Kidney (tissue), 14 donors: Measurements from ENCODE around the gene CEMIP2. TPM values are rescaled to one million over a fixed set of nuclear protein-coding genes. Genes with fewer than 3 reads are reported as not detected.
"Not testable (repeated sequence)": the region's sequence is repeated elsewhere in the genome, so short reads cannot be mapped to it uniquely, and the experiment has no call there.

Experiments used
- DNase-seq, 5 donors: peaks; one replicate each; pipeline ENCODE4 v3.0.0-alpha.2; 2013 to 2020
- FAIRE-seq: peaks from 2 replicates; lab custom pipeline; 2012; peaks lifted over from hg19 to GRCh38; lab: Jason Lieb, UNC
- H3K27ac ChIP-seq, 2 donors: one replicate each; pipeline ENCODE4 v1.7.0; 2013; ENCODE audit warnings: low read depth in 2 of 2, low read length in 2 of 2, inconsistent platforms in 1 of 2
- H3K27me3 ChIP-seq: one replicate; pipeline ENCODE4 v1.7.1; 2013; ENCODE audit warnings: low read length, inconsistent platforms; ENCODE audit not compliant: control insufficient read depth, insufficient read depth
- H3K36me3 ChIP-seq, 3 donors: one replicate each; pipeline versions ENCODE4 v1.7.0 to v1.7.1; 2013; ENCODE audit warnings: low read length in 3 of 3, control low read depth in 1 of 3, inconsistent platforms in 1 of 3; ENCODE audit not compliant: insufficient read depth in 3 of 3, control insufficient read depth in 2 of 3
- H3K4me1 ChIP-seq, 3 donors: one replicate each; pipeline versions ENCODE4 v1.7.0 to v1.7.1; 2013; ENCODE audit warnings: low read length in 3 of 3, inconsistent platforms in 1 of 3, low read depth in 1 of 3; ENCODE audit not compliant: control insufficient read depth in 2 of 3, insufficient read depth in 2 of 3
- H3K4me3 ChIP-seq, 3 donors: one replicate each; pipeline versions ENCODE4 v1.7.0 to v1.8.1; 2013; ENCODE audit warnings: low read length in 3 of 3, control low read depth in 1 of 3, inconsistent platforms in 1 of 3
- H3K9ac ChIP-seq, 3 donors: one replicate each; pipeline versions ENCODE4 v1.7.0 to v1.7.1; 2013; ENCODE audit warnings: low read length in 3 of 3, control low read depth in 1 of 3, inconsistent platforms in 1 of 3
- H3K9me3 ChIP-seq, 3 donors: one replicate each; pipeline versions ENCODE4 v1.7.0 to v1.7.1; 2013; ENCODE audit warnings: low read length in 3 of 3, control low read depth in 1 of 3, inconsistent platforms in 1 of 3; ENCODE audit not compliant: control insufficient read depth in 2 of 3, insufficient read depth in 1 of 3
- CTCF ChIP-seq: IDR thresholded peaks from 3 replicates; pipeline ENCODE4 v1.5.1; 2012; ENCODE audit warnings: mild to moderate bottlenecking, moderate library complexity, borderline replicate concordance; ENCODE audit not compliant: insufficient read depth; ENCODE audit errors: extremely low read depth
- intact Hi-C: fragments of 100-400 bp; cut with DNase I; formaldehyde crosslinking; loops from one replicate; pipeline ENCODE4 v1.11.1; 2022
- polyA plus RNA-seq: library from polyadenylated mRNA; stranded (reverse); fragments of 350-450 nt; fragmentation: Illumina TruSeq; extraction: RNeasy Lipid Tissue Mini Kit (QIAGEN cat#74804); gene quantifications from one replicate; pipeline ENCODE4 v1.2.3, GENCODE V29; 2014; ENCODE audit warnings: low read depth, low replicate concordance; ENCODE audit not compliant: insufficient read depth
- total RNA-seq: library from RNA; stranded (reverse); fragmentation: NEBNext Ultra II Directional; extraction: Animal tissue kit (Norgen Biotek cat#: 25700); gene quantifications from one replicate; pipeline ENCODE4 v1.2.1, GENCODE V29; 2021
- donor health status: control.
- donor health status: control.
- donor health status: control.
- donor health status: control.
- donor health status: control.
- donor health status: DM: yes; HTN: yes; CAD: no.
- donor health status: Normal renal cell carcinoma (clear cell type).

The CEMIP2 gene
- total and polyA plus RNA-seq, 2 donors from 2014 or later: 13.9 to 70.7 TPM

DNA sequence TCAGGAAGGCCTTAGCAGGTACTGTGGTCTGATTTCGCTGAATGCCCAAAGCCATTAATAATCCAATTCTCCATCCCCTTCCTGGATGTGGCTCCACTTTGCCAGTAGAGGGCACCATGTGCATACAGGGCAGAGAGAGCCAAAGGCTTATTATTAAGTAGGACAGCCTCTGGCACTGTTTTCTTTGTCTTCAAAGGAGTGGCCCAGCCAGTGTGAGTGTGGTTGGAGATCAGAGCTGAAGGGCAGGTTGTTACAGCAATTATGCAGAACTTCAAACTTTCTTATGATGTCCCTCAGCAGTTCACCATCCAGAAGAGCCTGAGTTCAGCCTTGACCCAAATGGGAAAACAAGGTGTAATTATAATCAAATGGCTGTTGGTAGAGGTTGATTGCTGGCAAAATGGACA is 38.6 kb upstream of the CEMIP2 start:
- H3K9me3 ChIP-seq: no peaks in the 10 kb centered on the region
- intact Hi-C loops: no loop called here
- H3K36me3 ChIP-seq: no peaks in the 10 kb centered on the region
- DNase-seq: peak in 4 of 5 donors; percentile 41 to 72 (median 52)
- H3K9ac ChIP-seq: no peak overlapping the region
- H3K4me1 ChIP-seq: no peaks in the 10 kb centered on the region
- no peak overlapping the region for H3K27ac ChIP-seq
- FAIRE-seq: peak; percentile 80
- TF ChIP-seq CTCF: peak; percentile 79
- H3K27me3 ChIP-seq: no peaks in the 10 kb centered on the region
- H3K4me3 ChIP-seq: no peak overlapping the region

- H3K36me3 ChIP-seq, H3K4me1 ChIP-seq, FAIRE-seq, H3K27ac ChIP-seq, DNase-seq, intact Hi-C loops, H3K27me3 ChIP-seq, H3K9me3 ChIP-seq, H3K4me3 ChIP-seq, H3K9ac ChIP-seq: not testable (repeated sequence)
Measured at GRCh38 chr9:71805096-71805495, 36.8 kb upstream of the CEMIP2 start.

DNA sequence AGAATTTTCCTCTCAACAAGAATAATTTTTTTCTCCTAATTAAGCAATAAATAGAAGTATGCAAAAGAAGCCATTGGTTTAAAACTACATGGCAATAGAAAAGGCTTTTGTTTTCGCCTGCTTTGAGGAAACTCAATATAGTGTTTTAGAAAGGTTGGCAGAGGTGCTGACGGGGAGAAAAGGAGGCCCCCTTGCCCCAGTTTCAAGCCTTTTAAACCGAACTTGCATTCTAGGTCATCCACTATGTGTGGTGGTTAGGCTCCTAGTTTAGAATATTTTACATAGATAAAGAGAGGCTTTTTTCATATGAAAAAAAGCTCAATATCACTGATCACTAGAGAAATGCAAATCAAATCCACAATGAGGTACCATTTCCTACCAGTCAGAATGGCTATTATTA is 33.5 kb upstream of the CEMIP2 start:
- Histone ChIP-seq H3K4me3 (no peak overlapping the region), H3K4me1 (no peaks in the 10 kb centered on the region), H3K27me3 (no peaks in the 10 kb centered on the region), H3K9me3 (no peaks in the 10 kb centered on the region), H3K36me3 (no peaks in the 10 kb centered on the region), H3K27ac (no peak overlapping the region), H3K9ac (no peak overlapping the region)
- TF ChIP-seq CTCF: no peak
- FAIRE-seq (no peak), DNase-seq (no peak)
- intact Hi-C loops: no loop called here

DNA sequence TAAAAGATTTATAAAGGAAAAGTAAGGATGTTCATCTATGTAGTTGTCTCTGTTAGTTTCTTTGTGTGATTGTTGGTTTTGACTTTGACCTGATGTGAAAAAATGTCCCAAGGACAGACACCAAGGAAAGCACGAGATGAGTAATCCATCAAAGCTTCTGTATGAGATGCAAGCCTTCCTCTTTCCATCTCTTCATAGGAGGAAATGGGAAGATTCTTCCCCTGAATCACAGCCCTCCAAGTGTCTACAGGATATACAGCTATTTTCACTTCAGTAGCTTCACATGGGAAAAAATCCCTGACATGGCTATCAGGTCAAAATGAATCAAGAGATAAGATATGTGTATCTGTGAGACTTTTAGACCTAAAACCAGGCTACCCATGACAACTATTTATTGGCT is 29.0 kb upstream of the CEMIP2 start:
- DNase-seq: no peak
- Histone ChIP-seq H3K9me3 (no peaks in the 10 kb centered on the region), H3K36me3 (no peaks in the 10 kb centered on the region), H3K4me1 (peaks cover 0 to 15% (median 4%) of the 10 kb centered on the region in 3 donors), H3K4me3 (no peak overlapping the region), H3K27me3 (no peaks in the 10 kb centered on the region), H3K27ac (no peak overlapping the region), H3K9ac (no peak overlapping the region)
- TF ChIP-seq CTCF: no peak
- FAIRE-seq: no peak
- intact Hi-C loops: no loop called here
